ENCODE measurements around the gene EMILIN1. TPM values are rescaled to one million over a fixed set of nuclear protein-coding genes. Genes with fewer than 3 reads are reported as not detected.

EMILIN1 gene
- total RNA-seq, 2 donors from 2014 or later, result 0.42 to 0.93 TPM

- no peak for ATAC-seq (replicated peaks)
- Mint-ChIP-seq H3K4me3 (peak overlapping the region; percentile 73), H3K9me3 (no peaks in the 10 kb centered on the region), H3K4me1 (peaks cover 15% of the 10 kb centered on the region), H3K27ac (peak overlapping the region; percentile 89), H3K27me3 (no peaks in the 10 kb centered on the region), H3K36me3 (ENCODE audit: low read depth) (no peaks in the 10 kb centered on the region)
Observed at GRCh38 chr2:27080603-27080936, 2.2 kb downstream of the EMILIN1 start.

- peak overlapping the region; percentile 73 for H3K4me3 Mint-ChIP-seq
- peak overlapping the region; percentile 89 for H3K27ac Mint-ChIP-seq
- no peaks in the 10 kb centered on the region for H3K36me3 Mint-ChIP-seq (ENCODE audit: low read depth)
Observed at GRCh38 chr2:27081984-27082772, 3.8 kb downstream of the EMILIN1 start.

GRCh38 chr2:27082773-27083409 lies 4.5 kb downstream of the EMILIN1 start:
- Mint-ChIP-seq H3K4me1 (peaks cover 11% of the 10 kb centered on the region), H3K27me3 (no peaks in the 10 kb centered on the region), H3K9me3 (no peaks in the 10 kb centered on the region), H3K36me3 (ENCODE audit: low read depth) (no peaks in the 10 kb centered on the region), H3K4me3 (no peak overlapping the region), H3K27ac (no peak overlapping the region)
- ATAC-seq (replicated peaks), result no peak

More at GRCh38 chr2:27081984-27082772, 3.8 kb downstream of the EMILIN1 start:
- Mint-ChIP-seq H3K9me3 (no peaks in the 10 kb centered on the region), H3K27me3 (no peaks in the 10 kb centered on the region), H3K4me1 (peaks cover 11% of the 10 kb centered on the region)
- ATAC-seq (replicated peaks), result no peak

- H3K4me3 Mint-ChIP-seq, result no peak overlapping the region
- no peak overlapping the region for H3K27ac Mint-ChIP-seq
- H3K9me3 Mint-ChIP-seq, result no peaks in the 10 kb centered on the region
- no peaks in the 10 kb centered on the region for H3K27me3 Mint-ChIP-seq
- no peak for ATAC-seq (replicated peaks)
- peaks cover 11% of the 10 kb centered on the region for H3K4me1 Mint-ChIP-seq
- no peaks in the 10 kb centered on the region for H3K36me3 Mint-ChIP-seq (ENCODE audit: low read depth)
Observed at GRCh38 chr2:27083410-27084296, 5.2 kb downstream of the EMILIN1 start.

GRCh38 chr2:27084297-27085061 lies 6.1 kb downstream of the EMILIN1 start:
- no peaks in the 10 kb centered on the region for H3K9me3 Mint-ChIP-seq
- H3K27me3 Mint-ChIP-seq, result no peaks in the 10 kb centered on the region
- peak overlapping the region; percentile 84 for H3K4me3 Mint-ChIP-seq
- no peak overlapping the region for H3K27ac Mint-ChIP-seq
- H3K4me1 Mint-ChIP-seq, result peaks cover 11% of the 10 kb centered on the region
- H3K36me3 Mint-ChIP-seq (ENCODE audit: low read depth), result no peaks in the 10 kb centered on the region
- no peak for ATAC-seq (replicated peaks)

- no peaks in the 10 kb centered on the region for H3K27me3 Mint-ChIP-seq
- ATAC-seq (replicated peaks), result no peak
- H3K27ac Mint-ChIP-seq, result peak overlapping the region; percentile 66
- no peaks in the 10 kb centered on the region for H3K9me3 Mint-ChIP-seq
- H3K36me3 Mint-ChIP-seq (ENCODE audit: low read depth), result no peaks in the 10 kb centered on the region
- H3K4me3 Mint-ChIP-seq, result peak overlapping the region; percentile 84
- H3K4me1 Mint-ChIP-seq, result peaks cover 11% of the 10 kb centered on the region
Observed at GRCh38 chr2:27085062-27085672, 6.8 kb downstream of the EMILIN1 start.

GRCh38 chr2:27085673-27086089 lies 7.3 kb downstream of the EMILIN1 start:
- H3K27me3 Mint-ChIP-seq, result no peaks in the 10 kb centered on the region
- peaks cover 11% of the 10 kb centered on the region for H3K4me1 Mint-ChIP-seq
- H3K36me3 Mint-ChIP-seq (ENCODE audit: low read depth), result no peaks in the 10 kb centered on the region
- peak; percentile 22 for ATAC-seq (replicated peaks)
- H3K4me3 Mint-ChIP-seq, result peak overlapping the region; percentile 84
- H3K9me3 Mint-ChIP-seq, result no peaks in the 10 kb centered on the region
- H3K27ac Mint-ChIP-seq, result peak overlapping the region; percentile 66

GRCh38 chr2:27086090-27086723 lies 7.8 kb downstream of the EMILIN1 start:
- Mint-ChIP-seq H3K36me3 (ENCODE audit: low read depth) (no peaks in the 10 kb centered on the region), H3K27ac (peak overlapping the region; percentile 58), H3K4me3 (peak overlapping the region; percentile 84), H3K4me1 (peaks cover 6% of the 10 kb centered on the region), H3K27me3 (no peaks in the 10 kb centered on the region), H3K9me3 (no peaks in the 10 kb centered on the region)
- ATAC-seq (replicated peaks), result peak; percentile 93

- H3K4me3 Mint-ChIP-seq, result peak within 1 kb of the TSS; percentile 84
- H3K4me1 Mint-ChIP-seq, result no peaks in the 10 kb centered on the region
- peak; percentile 14 for ATAC-seq (replicated peaks)
- H3K27me3 Mint-ChIP-seq, result no peaks in the 10 kb centered on the region
- H3K9me3 Mint-ChIP-seq, result no peaks in the 10 kb centered on the region
- peak within 1 kb of the TSS; percentile 66 for H3K27ac Mint-ChIP-seq
- H3K36me3 Mint-ChIP-seq (ENCODE audit: low read depth), result no peaks in the 10 kb centered on the region
Observed at GRCh38 chr2:27086724-27087593, 8.5 kb downstream of the EMILIN1 start, which contains the start of gene KHK. TSS of gene KHK (plus strand) at chr2:27086772. CDS start at chr2:27087260, 488 bp downstream.

GRCh38 chr2:27087823-27088410 lies 9.5 kb downstream of the EMILIN1 start:
- no peak overlapping the region for H3K27ac Mint-ChIP-seq
- no peak for ATAC-seq (replicated peaks)
- no peaks in the 10 kb centered on the region for H3K27me3 Mint-ChIP-seq
- H3K4me3 Mint-ChIP-seq, result peak overlapping the region; percentile 84
- no peaks in the 10 kb centered on the region for H3K4me1 Mint-ChIP-seq
- no peaks in the 10 kb centered on the region for H3K9me3 Mint-ChIP-seq
- H3K36me3 Mint-ChIP-seq (ENCODE audit: low read depth), result no peaks in the 10 kb centered on the region

- Mint-ChIP-seq H3K36me3 (ENCODE audit: low read depth) (no peaks in the 10 kb centered on the region), H3K27ac (no peak overlapping the region), H3K4me3 (no peak overlapping the region), H3K4me1 (no peaks in the 10 kb centered on the region), H3K27me3 (no peaks in the 10 kb centered on the region), H3K9me3 (no peaks in the 10 kb centered on the region)
- ATAC-seq (replicated peaks), result no peak
Observed at GRCh38 chr2:27088634-27089033, 10.2 kb downstream of the EMILIN1 start.
